Subcutaneous abdominal adipose tissue (tissue), 5 donors: ENCODE results near the gene NSG2.

Experiments
- H3K27ac ChIP-seq: one replicate; pipeline ENCODE4 v1.7.0; 2013; ENCODE audit warnings: low read depth, mild to moderate bottlenecking, inconsistent platforms, low read length, moderate library complexity
- H3K27me3 ChIP-seq, 5 donors: one replicate each; pipeline ENCODE4 v1.7.0; 2013; ENCODE audit warnings: low read length in 5 of 5, inconsistent platforms in 1 of 5; ENCODE audit not compliant: control insufficient read depth in 5 of 5, insufficient read depth in 4 of 5
- H3K36me3 ChIP-seq, 5 donors: one replicate each; pipeline ENCODE4 v1.7.0; 2013; ENCODE audit warnings: low read length in 5 of 5; ENCODE audit not compliant: control insufficient read depth in 5 of 5, insufficient read depth in 5 of 5
- H3K4me1 ChIP-seq, 5 donors: one replicate each; pipeline ENCODE4 v1.7.0; 2013; ENCODE audit warnings: low read length in 5 of 5, mild to moderate bottlenecking in 3 of 5, moderate library complexity in 1 of 5; ENCODE audit not compliant: control insufficient read depth in 5 of 5, insufficient read depth in 5 of 5
- H3K4me3 ChIP-seq, 5 donors: one replicate each; pipeline ENCODE4 v1.7.0; 2013; ENCODE audit warnings: low read length in 5 of 5, low read depth in 1 of 5
- H3K9ac ChIP-seq, 5 donors: one replicate each; pipeline ENCODE4 v1.7.0; 2013; ENCODE audit warnings: low read length in 5 of 5, mild to moderate bottlenecking in 4 of 5, moderate library complexity in 3 of 5
- H3K9me3 ChIP-seq, 5 donors: one replicate each; pipeline ENCODE4 v1.7.0; 2013; ENCODE audit warnings: low read length in 5 of 5; ENCODE audit not compliant: control insufficient read depth in 5 of 5
- donor health status: healthy.
- donor health status: healthy.
- donor health status: healthy.
- donor health status: healthy.
- donor health status: healthy.

Gene NSG2

DNA sequence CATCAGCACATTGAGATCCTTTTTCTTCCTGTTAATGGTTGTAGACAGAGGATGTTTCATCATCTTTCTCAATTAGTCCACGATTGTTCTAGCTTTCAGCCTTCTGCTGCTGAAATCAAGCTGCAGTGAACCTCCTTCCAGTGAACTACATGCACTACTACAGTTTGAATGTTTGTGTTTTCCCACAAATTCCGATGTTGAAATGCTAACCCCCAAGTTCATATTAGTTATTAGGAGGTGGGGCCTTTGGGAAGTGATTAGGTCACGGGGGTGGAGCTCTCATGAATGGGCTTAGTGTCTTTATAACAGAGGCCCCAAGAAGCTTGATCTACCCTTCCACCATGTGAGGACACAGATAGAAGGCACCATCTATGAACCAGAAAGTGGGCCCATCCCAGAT lies 32.9 kb downstream of the NSG2 start:
- Histone ChIP-seq H3K9ac (no peak overlapping the region), H3K4me1 (peaks cover 0 to 8% (median 0%) of the 10 kb centered on the region in 5 donors), H3K4me3 (no peak overlapping the region), H3K36me3 (no peaks in the 10 kb centered on the region), H3K27ac (no peak overlapping the region), H3K27me3 (peaks cover 0 to 10% (median 0%) of the 10 kb centered on the region in 5 donors), H3K9me3 (no peaks in the 10 kb centered on the region)

DNA sequence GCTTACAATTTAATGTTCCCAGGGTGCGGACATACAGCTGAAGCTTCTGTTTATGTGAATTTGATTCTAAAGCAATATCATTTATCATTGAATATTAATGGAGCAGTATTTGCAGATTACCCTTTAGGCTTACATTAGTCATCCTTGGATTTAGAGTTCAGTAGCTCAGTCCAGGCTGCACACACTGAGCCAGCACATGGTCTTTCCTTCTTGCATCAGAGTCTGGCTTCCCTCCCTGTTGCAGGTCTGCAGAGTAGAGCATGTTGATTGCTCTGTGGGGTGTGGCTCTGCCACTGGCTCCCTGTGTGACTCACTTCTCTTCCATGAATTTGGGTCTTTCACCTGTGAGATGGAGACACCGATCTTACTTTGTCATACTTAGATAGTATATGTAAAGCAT lies 36.8 kb downstream of the NSG2 start:
- Histone ChIP-seq H3K4me3 (no peak overlapping the region), H3K27me3 (peaks cover 0 to 7% (median 0%) of the 10 kb centered on the region in 5 donors), H3K9me3 (no peaks in the 10 kb centered on the region), H3K36me3 (no peaks in the 10 kb centered on the region), H3K9ac (no peak overlapping the region), H3K27ac (no peak overlapping the region), H3K4me1 (peaks cover 0 to 15% (median 0%) of the 10 kb centered on the region in 5 donors)

DNA sequence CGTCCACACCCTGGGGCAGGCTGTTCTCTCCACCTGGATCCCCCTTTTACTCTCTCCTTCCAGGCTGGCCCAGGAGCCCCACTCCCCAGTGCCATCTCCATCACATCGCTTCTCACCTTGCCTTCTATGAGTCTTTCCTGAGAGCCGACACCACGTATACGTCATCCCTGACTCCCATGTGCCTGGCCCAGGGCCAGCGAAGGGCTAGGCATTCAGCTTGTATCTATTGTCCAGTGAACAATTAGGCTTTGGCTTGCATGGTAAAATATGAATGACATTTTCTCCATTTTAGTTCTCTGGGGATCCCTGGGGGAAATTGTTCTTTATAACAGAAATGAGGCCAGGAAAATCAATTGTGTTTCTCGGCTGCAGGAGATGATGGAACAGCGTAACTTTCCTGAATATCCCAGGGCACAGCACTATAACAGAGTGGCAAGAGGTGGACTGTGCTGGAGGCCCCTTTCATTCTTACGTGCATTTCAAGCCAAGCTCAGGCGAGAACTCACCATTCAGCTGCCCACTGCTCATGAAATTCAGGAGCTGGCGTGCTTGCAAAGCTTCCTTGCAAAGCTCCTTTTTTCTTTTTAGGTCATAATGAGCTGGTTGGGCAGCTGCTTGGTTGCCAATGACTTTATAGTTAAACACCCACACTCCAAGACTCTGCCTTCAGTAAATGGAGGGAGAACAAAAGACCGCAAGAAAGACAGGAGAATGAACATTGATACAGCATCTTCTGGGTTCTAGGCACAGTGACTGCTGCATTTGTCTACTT lies 37.7 kb downstream of the NSG2 start:
- Histone ChIP-seq H3K4me3 (no peak overlapping the region), H3K9ac (no peak overlapping the region), H3K4me1 (peaks cover 0 to 15% (median 0%) of the 10 kb centered on the region in 5 donors), H3K9me3 (no peaks in the 10 kb centered on the region), H3K27ac (no peak overlapping the region), H3K27me3 (peaks cover 0 to 7% (median 0%) of the 10 kb centered on the region in 5 donors), H3K36me3 (no peaks in the 10 kb centered on the region)

DNA sequence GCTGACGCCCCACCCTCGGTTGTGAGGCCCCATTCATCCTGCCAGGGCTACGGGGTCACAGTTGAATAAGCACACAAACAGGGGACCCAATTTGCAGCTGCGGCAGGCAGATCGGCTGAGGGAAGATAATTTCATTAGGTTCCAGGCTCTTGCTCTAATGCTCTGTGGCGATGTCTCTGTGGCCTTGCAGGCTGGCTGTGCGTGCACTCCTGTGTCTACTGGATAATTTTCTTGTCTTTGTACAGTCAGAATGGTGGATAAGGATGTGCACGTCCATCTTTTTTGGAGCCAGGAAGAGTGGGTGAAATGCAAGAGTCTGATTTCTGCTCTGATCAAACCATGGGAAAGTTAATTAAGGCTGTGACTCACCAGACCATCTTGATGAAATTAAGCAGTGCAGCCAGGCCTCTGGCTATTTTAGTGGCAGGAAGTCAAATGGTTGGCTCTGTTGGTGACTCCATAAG lies 39.2 kb downstream of the NSG2 start:
- no peaks in the 10 kb centered on the region for H3K36me3 ChIP-seq
- no peak overlapping the region for H3K9ac ChIP-seq
- H3K4me3 ChIP-seq: no peak overlapping the region
- no peak overlapping the region for H3K27ac ChIP-seq
- H3K4me1 ChIP-seq: peaks cover 0 to 15% (median 0%) of the 10 kb centered on the region in 5 donors
- no peaks in the 10 kb centered on the region for H3K9me3 ChIP-seq
- peaks cover 0 to 7% (median 5%) of the 10 kb centered on the region in 5 donors for H3K27me3 ChIP-seq

DNA sequence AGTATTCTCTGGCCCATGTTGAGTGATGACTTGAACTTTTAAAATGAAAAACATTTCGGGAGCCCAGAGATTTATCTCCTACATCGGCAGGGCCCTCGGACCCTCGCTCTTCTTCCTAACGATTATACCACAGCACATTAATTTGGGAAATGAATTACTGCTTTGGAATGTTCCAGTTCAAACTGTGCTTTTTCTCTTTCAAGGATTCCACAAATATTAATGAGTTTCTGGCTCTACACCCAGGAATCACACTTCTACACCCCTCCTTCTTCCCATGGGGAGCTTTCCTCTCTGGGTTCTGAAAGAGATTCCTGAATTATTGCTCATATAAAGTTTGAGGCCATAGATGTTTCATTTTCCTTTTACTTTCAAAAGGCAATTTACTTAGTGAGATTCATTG lies 41.2 kb downstream of the NSG2 start:
- H3K27me3 ChIP-seq: peaks cover 8 to 18% (median 10%) of the 10 kb centered on the region in 5 donors
- H3K27ac ChIP-seq: no peak overlapping the region
- H3K4me1 ChIP-seq: peaks cover 0 to 15% (median 0%) of the 10 kb centered on the region in 5 donors
- no peak overlapping the region for H3K9ac ChIP-seq
- no peaks in the 10 kb centered on the region for H3K9me3 ChIP-seq
- no peaks in the 10 kb centered on the region for H3K36me3 ChIP-seq
- H3K4me3 ChIP-seq: no peak overlapping the region

DNA sequence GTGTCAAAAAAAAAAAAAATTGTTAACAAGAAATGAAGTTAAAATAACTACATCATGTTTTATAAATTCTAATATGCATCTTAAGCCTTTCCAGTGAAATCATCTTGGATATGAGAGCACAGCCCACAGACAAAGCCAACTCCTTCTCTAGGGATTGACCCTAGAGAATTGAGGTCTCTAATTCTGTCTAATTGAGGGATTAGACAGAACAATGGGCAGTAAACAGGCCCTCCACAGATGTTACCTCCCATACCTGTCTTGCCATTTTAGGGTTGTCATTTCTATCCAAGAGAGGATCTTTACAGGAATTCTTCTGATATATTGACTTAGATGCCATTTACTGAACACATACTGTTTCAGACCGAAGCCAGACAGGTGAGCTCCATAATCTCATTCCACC lies 42.3 kb downstream of the NSG2 start:
- Histone ChIP-seq H3K4me1 (peaks cover 0 to 13% (median 0%) of the 10 kb centered on the region in 5 donors), H3K27me3 (peaks cover 8 to 17% (median 10%) of the 10 kb centered on the region in 5 donors), H3K9me3 (no peaks in the 10 kb centered on the region), H3K4me3 (no peak overlapping the region), H3K27ac (no peak overlapping the region), H3K36me3 (no peaks in the 10 kb centered on the region), H3K9ac (no peak overlapping the region)

DNA sequence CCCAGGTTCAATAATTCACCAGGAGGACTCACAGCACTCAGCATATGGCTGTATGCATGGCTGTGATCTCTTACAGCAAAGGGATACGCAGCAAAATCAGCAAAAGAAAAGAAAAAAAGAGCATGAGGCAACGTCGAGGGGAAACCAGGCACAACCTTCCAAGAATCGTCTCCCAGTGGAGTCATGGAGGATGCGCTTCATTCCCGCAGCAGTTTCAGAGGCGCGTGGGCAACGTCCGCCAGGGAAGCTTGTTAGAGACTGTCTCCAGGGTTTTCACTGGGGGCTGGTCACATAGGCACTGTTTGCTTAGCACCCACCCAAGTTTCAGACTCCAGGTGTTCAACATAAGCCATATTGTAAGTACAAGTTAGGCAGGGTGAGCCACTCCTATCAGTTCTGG lies 44.6 kb downstream of the NSG2 start:
- Histone ChIP-seq H3K27me3 (peaks cover 7 to 17% (median 10%) of the 10 kb centered on the region in 5 donors), H3K27ac (no peak overlapping the region), H3K36me3 (no peaks in the 10 kb centered on the region), H3K4me1 (no peaks in the 10 kb centered on the region), H3K9me3 (no peaks in the 10 kb centered on the region), H3K4me3 (no peak overlapping the region), H3K9ac (no peak overlapping the region)

DNA sequence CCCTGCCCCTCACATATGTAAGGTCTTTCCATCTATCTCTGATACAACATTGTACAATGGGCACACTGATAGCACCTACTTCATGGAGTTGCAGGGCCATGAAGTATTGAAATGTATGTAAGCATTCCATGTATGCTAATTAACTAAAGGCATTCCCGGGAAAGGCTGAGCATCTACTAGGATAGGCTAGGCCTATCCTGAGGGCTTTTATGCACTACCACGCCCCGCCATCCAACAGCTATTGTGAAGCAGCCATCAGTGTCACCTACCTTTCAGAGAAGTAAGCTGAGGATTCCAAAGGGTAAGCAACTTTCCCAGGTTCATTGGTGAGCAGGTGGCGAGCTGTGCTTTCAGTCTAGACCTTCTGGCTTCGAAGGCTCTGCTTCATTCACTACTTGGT lies 47.6 kb downstream of the NSG2 start:
- no peak overlapping the region for H3K9ac ChIP-seq
- peaks cover 7 to 17% (median 14%) of the 10 kb centered on the region in 5 donors for H3K27me3 ChIP-seq
- H3K9me3 ChIP-seq: no peaks in the 10 kb centered on the region
- no peak overlapping the region for H3K27ac ChIP-seq
- no peaks in the 10 kb centered on the region for H3K36me3 ChIP-seq
- no peaks in the 10 kb centered on the region for H3K4me1 ChIP-seq
- H3K4me3 ChIP-seq: no peak overlapping the region

DNA sequence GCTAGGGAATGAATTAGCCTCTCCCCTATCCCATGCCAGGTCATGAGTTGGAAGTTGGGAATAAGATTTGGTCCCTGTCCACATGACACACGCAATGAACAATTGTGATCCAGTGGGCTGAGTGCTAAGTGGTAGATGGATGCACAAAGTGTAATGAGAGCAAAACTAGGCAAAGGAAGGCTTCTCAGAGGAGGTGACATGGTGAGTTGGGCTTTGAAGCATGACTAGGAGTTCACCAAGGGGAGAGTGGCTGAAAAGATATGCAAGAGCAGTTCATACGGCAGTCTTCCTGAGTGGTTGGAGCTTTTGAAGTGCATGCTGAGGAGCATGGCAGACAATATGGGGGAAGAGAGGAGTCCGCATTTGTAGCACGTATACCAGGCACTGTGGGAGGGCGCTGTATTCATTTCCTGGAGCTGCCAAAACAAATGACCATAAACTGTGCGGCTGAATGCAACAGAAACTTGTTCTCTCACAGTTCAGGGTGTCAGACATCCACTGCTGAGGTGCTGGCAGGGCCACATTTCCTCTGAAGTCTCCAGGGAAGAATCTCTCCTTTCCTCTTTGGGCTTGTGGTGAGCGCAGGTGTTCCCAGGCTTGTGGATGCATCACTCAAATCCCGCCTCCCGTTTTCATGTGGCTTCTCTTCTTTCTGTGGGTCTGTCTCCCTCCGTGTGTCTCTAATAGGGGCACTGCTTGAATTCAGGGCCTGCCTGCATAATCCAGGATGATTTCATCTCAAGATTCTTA lies 49.5 kb downstream of the NSG2 start:
- no peaks in the 10 kb centered on the region for H3K9me3 ChIP-seq
- peaks cover 5 to 13% (median 9%) of the 10 kb centered on the region in 5 donors for H3K27me3 ChIP-seq
- no peak overlapping the region for H3K4me3 ChIP-seq
- H3K27ac ChIP-seq: no peak overlapping the region
- no peaks in the 10 kb centered on the region for H3K36me3 ChIP-seq
- H3K4me1 ChIP-seq: no peaks in the 10 kb centered on the region
- H3K9ac ChIP-seq: no peak overlapping the region

DNA sequence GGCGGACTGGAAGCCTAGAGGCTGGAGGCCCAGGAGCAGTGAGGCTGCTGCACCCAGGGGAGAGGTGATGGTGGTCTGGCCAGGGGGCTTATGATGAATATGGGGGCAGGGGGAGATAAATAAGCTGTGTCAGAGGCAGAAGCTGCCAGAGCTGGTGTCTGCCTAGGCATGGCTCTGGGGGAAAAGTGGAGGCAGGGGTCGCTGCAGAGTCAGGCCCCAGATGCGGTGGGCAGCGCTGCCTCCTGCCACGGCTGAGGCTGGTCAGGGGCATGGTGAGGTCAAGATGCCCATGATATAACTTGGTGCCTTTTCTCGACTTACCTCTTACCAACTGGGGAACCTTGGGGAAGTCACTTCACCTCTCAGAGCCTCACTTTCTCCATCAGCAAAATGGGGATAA lies 51.1 kb downstream of the NSG2 start:
- no peak overlapping the region for H3K9ac ChIP-seq
- no peaks in the 10 kb centered on the region for H3K4me1 ChIP-seq
- H3K4me3 ChIP-seq: no peak overlapping the region
- peaks cover 0 to 6% (median 0%) of the 10 kb centered on the region in 5 donors for H3K27me3 ChIP-seq
- no peaks in the 10 kb centered on the region for H3K9me3 ChIP-seq
- no peaks in the 10 kb centered on the region for H3K36me3 ChIP-seq
- H3K27ac ChIP-seq: no peak overlapping the region
